Measurements from ENCODE around the gene CR2.

Gene CR2

GRCh38 chr1:207440626-207441025 is 13.5 kb upstream of the CR2 start:
- H3K36me3 ChIP-seq (ENCODE audit: control insufficient read depth in 4 of 4, insufficient read depth in 4 of 4, low read length in 3 of 4): no peaks in the 10 kb centered on the region
- WGBS (ENCODE audit: insufficient coverage): 90% methylated on average over 2 of the region's 2 CpGs
- peaks cover 0 to 1% (median 0%) of the 10 kb centered on the region in 5 experiments for H3K9me3 ChIP-seq (ENCODE audit: control extremely low read depth in 1 of 5, control insufficient read depth in 4 of 5, insufficient read depth in 2 of 5, low read depth in 1 of 5, low read length in 4 of 5)
- no peaks in the 10 kb centered on the region for H3K27me3 ChIP-seq (replicated peaks in 2 of 5; ENCODE audit: control insufficient read depth in 4 of 5, insufficient read depth in 5 of 5, low read length in 4 of 5)
- no peaks in the 10 kb centered on the region for H3K4me1 ChIP-seq (ENCODE audit: control extremely low read depth in 1 of 4, control insufficient read depth in 4 of 4, insufficient read depth in 4 of 4, low read length in 3 of 4)
- DNase-seq: peak in 2 of 3 donors; percentile 24 to 48
- no peak overlapping the region for H3K4me3 ChIP-seq (ENCODE audit: control insufficient read depth in 1 of 7, extremely low read depth in 1 of 7, insufficient read depth in 4 of 7, low read depth in 2 of 7, low read length in 6 of 7)
- H3K27ac ChIP-seq (ENCODE audit: insufficient read depth in 1 of 2, low read depth in 1 of 2, low read length in 2 of 2, poor library complexity in 1 of 2, severe bottlenecking in 2 of 2): no peak overlapping the region
- POLR2A ChIA-PET: no interaction called here
- CTCF ChIA-PET: interaction anchor here (1.9 to 2.1 kb wide), 2 partner anchors 8 to 14 kb away, joined by 5 to 7 read pairs; partner anchors contain the start of gene CR2

- Histone ChIP-seq H3K27me3 (replicated peaks in 2 of 5; ENCODE audit: control insufficient read depth in 4 of 5, insufficient read depth in 5 of 5, low read length in 4 of 5) (no peaks in the 10 kb centered on the region), H3K9me3 (ENCODE audit: control extremely low read depth in 1 of 5, control insufficient read depth in 4 of 5, insufficient read depth in 2 of 5, low read depth in 1 of 5, low read length in 4 of 5) (no peaks in the 10 kb centered on the region), H3K27ac (ENCODE audit: insufficient read depth in 1 of 2, low read depth in 1 of 2, low read length in 2 of 2, poor library complexity in 1 of 2, severe bottlenecking in 2 of 2) (no peak overlapping the region), H3K4me1 (ENCODE audit: control extremely low read depth in 1 of 4, control insufficient read depth in 4 of 4, insufficient read depth in 4 of 4, low read length in 3 of 4) (no peaks in the 10 kb centered on the region), H3K4me3 (ENCODE audit: control insufficient read depth in 1 of 7, extremely low read depth in 1 of 7, insufficient read depth in 4 of 7, low read depth in 2 of 7, low read length in 6 of 7) (no peak overlapping the region), H3K36me3 (ENCODE audit: control insufficient read depth in 4 of 4, insufficient read depth in 4 of 4, low read length in 3 of 4) (no peaks in the 10 kb centered on the region)
- ChIA-PET POLR2A (no interaction called here), CTCF (interaction anchor here (1.6 kb wide), 1 partner anchor 37 kb away, joined by 3 read pairs; no protein-coding TSS in a partner anchor)
- DNase-seq: no peak
- no CpG with 5 or more reads among the region's 5 CpGs for WGBS (ENCODE audit: insufficient coverage)
These were observed 9.5 kb upstream of the CR2 start for GRCh38 chr1:207444514-207445217.

- no CpG with 5 or more reads among the region's 1 CpG for WGBS (ENCODE audit: insufficient coverage)
- no peak for DNase-seq
- POLR2A ChIA-PET: interaction anchor here (0.7 kb wide), 1 partner anchor 406 kb away, joined by 3 read pairs; no protein-coding TSS in a partner anchor
These were observed 450 bp upstream of the CR2 start for GRCh38 chr1:207453710-207454045.

GRCh38 chr1:207455183-207455754 is 1.1 kb downstream of the CR2 start:
- Histone ChIP-seq H3K4me1 (ENCODE audit: control extremely low read depth in 1 of 4, control insufficient read depth in 4 of 4, insufficient read depth in 4 of 4, low read length in 3 of 4) (peaks cover 3 to 14% (median 12%) of the 10 kb centered on the region in 4 experiments), H3K4me3 (ENCODE audit: control insufficient read depth in 1 of 7, extremely low read depth in 1 of 7, insufficient read depth in 4 of 7, low read depth in 2 of 7, low read length in 6 of 7) (peak overlapping the region in 3 of 7 experiments; percentile 65 to 74 (median 65)), H3K27ac (ENCODE audit: insufficient read depth in 1 of 2, low read depth in 1 of 2, low read length in 2 of 2, poor library complexity in 1 of 2, severe bottlenecking in 2 of 2) (no peak overlapping the region), H3K36me3 (ENCODE audit: control insufficient read depth in 4 of 4, insufficient read depth in 4 of 4, low read length in 3 of 4) (no peaks in the 10 kb centered on the region), H3K27me3 (replicated peaks in 2 of 5; ENCODE audit: control insufficient read depth in 4 of 5, insufficient read depth in 5 of 5, low read length in 4 of 5) (peaks cover 0 to 39% (median 13%) of the 10 kb centered on the region in 5 experiments), H3K9me3 (ENCODE audit: control extremely low read depth in 1 of 5, control insufficient read depth in 4 of 5, insufficient read depth in 2 of 5, low read depth in 1 of 5, low read length in 4 of 5) (no peaks in the 10 kb centered on the region)
- DNase-seq: peak in 1 of 3 donors; percentile 11
- ChIA-PET POLR2A (no interaction called here), CTCF (interaction anchor here (0.7 to 1.9 kb wide), 2 partner anchors 15 to 46 kb away, joined by 3 to 7 read pairs; no protein-coding TSS in a partner anchor)
- 74% methylated on average over 5 of the region's 6 CpGs for WGBS (ENCODE audit: insufficient coverage)

More at GRCh38 chr1:207453710-207454045, 450 bp upstream of the CR2 start:
- Histone ChIP-seq H3K4me3 (ENCODE audit: control insufficient read depth in 1 of 7, extremely low read depth in 1 of 7, insufficient read depth in 4 of 7, low read depth in 2 of 7, low read length in 6 of 7) (peak overlapping the region in 4 of 7 experiments; percentile 56 to 74 (median 65)), H3K27ac (ENCODE audit: insufficient read depth in 1 of 2, low read depth in 1 of 2, low read length in 2 of 2, poor library complexity in 1 of 2, severe bottlenecking in 2 of 2) (no peak overlapping the region), H3K4me1 (ENCODE audit: control extremely low read depth in 1 of 4, control insufficient read depth in 4 of 4, insufficient read depth in 4 of 4, low read length in 3 of 4) (peaks cover 3 to 14% (median 12%) of the 10 kb centered on the region in 4 experiments), H3K27me3 (replicated peaks in 2 of 5; ENCODE audit: control insufficient read depth in 4 of 5, insufficient read depth in 5 of 5, low read length in 4 of 5) (peaks cover 0 to 39% (median 13%) of the 10 kb centered on the region in 5 experiments), H3K36me3 (ENCODE audit: control insufficient read depth in 4 of 4, insufficient read depth in 4 of 4, low read length in 3 of 4) (no peaks in the 10 kb centered on the region), H3K9me3 (ENCODE audit: control extremely low read depth in 1 of 5, control insufficient read depth in 4 of 5, insufficient read depth in 2 of 5, low read depth in 1 of 5, low read length in 4 of 5) (no peaks in the 10 kb centered on the region)
- CTCF ChIA-PET: interaction anchor here (0.8 to 1.3 kb wide), 3 partner anchors 10 to 46 kb away, joined by 3 to 5 read pairs (median 3); no protein-coding TSS in a partner anchor

GRCh38 chr1:207458414-207458813 is 4.3 kb downstream of the CR2 start:
- no peak for DNase-seq
- ChIA-PET POLR2A (no interaction called here), CTCF (no interaction called here)
- Histone ChIP-seq H3K9me3 (ENCODE audit: control extremely low read depth in 1 of 5, control insufficient read depth in 4 of 5, insufficient read depth in 2 of 5, low read depth in 1 of 5, low read length in 4 of 5) (no peaks in the 10 kb centered on the region), H3K27ac (ENCODE audit: insufficient read depth in 1 of 2, low read depth in 1 of 2, low read length in 2 of 2, poor library complexity in 1 of 2, severe bottlenecking in 2 of 2) (no peak overlapping the region), H3K4me3 (ENCODE audit: control insufficient read depth in 1 of 7, extremely low read depth in 1 of 7, insufficient read depth in 4 of 7, low read depth in 2 of 7, low read length in 6 of 7) (no peak overlapping the region), H3K27me3 (replicated peaks in 2 of 5; ENCODE audit: control insufficient read depth in 4 of 5, insufficient read depth in 5 of 5, low read length in 4 of 5) (peaks cover 0 to 33% (median 10%) of the 10 kb centered on the region in 5 experiments), H3K4me1 (ENCODE audit: control extremely low read depth in 1 of 4, control insufficient read depth in 4 of 4, insufficient read depth in 4 of 4, low read length in 3 of 4) (peaks cover 3 to 14% (median 12%) of the 10 kb centered on the region in 4 experiments), H3K36me3 (ENCODE audit: control insufficient read depth in 4 of 4, insufficient read depth in 4 of 4, low read length in 3 of 4) (no peaks in the 10 kb centered on the region)
- WGBS (ENCODE audit: insufficient coverage): 100% methylated on average over 1 of the region's 1 CpG

- ChIA-PET POLR2A (no interaction called here), CTCF (no interaction called here)
- peaks cover 3 to 13% (median 11%) of the 10 kb centered on the region in 4 experiments for H3K4me1 ChIP-seq (ENCODE audit: control extremely low read depth in 1 of 4, control insufficient read depth in 4 of 4, insufficient read depth in 4 of 4, low read length in 3 of 4)
- 100% methylated on average over 2 of the region's 2 CpGs for WGBS (ENCODE audit: insufficient coverage)
- no peak overlapping the region for H3K4me3 ChIP-seq (ENCODE audit: control insufficient read depth in 1 of 7, extremely low read depth in 1 of 7, insufficient read depth in 4 of 7, low read depth in 2 of 7, low read length in 6 of 7)
- no peaks in the 10 kb centered on the region for H3K36me3 ChIP-seq (ENCODE audit: control insufficient read depth in 4 of 4, insufficient read depth in 4 of 4, low read length in 3 of 4)
- H3K9me3 ChIP-seq (ENCODE audit: control extremely low read depth in 1 of 5, control insufficient read depth in 4 of 5, insufficient read depth in 2 of 5, low read depth in 1 of 5, low read length in 4 of 5): no peaks in the 10 kb centered on the region
- H3K27me3 ChIP-seq (replicated peaks in 2 of 5; ENCODE audit: control insufficient read depth in 4 of 5, insufficient read depth in 5 of 5, low read length in 4 of 5): peaks cover 0 to 29% (median 10%) of the 10 kb centered on the region in 5 experiments
- H3K27ac ChIP-seq (ENCODE audit: insufficient read depth in 1 of 2, low read depth in 1 of 2, low read length in 2 of 2, poor library complexity in 1 of 2, severe bottlenecking in 2 of 2): no peak overlapping the region
- peak in 1 of 3 donors; percentile 6 for DNase-seq
These were observed 4.9 kb downstream of the CR2 start for GRCh38 chr1:207459008-207459407.

GRCh38 chr1:207461649-207462048 is 7.5 kb downstream of the CR2 start:
- Histone ChIP-seq H3K36me3 (ENCODE audit: control insufficient read depth in 4 of 4, insufficient read depth in 4 of 4, low read length in 3 of 4) (no peaks in the 10 kb centered on the region), H3K27ac (ENCODE audit: insufficient read depth in 1 of 2, low read depth in 1 of 2, low read length in 2 of 2, poor library complexity in 1 of 2, severe bottlenecking in 2 of 2) (no peak overlapping the region), H3K9me3 (ENCODE audit: control extremely low read depth in 1 of 5, control insufficient read depth in 4 of 5, insufficient read depth in 2 of 5, low read depth in 1 of 5, low read length in 4 of 5) (no peaks in the 10 kb centered on the region), H3K27me3 (replicated peaks in 2 of 5; ENCODE audit: control insufficient read depth in 4 of 5, insufficient read depth in 5 of 5, low read length in 4 of 5) (peaks cover 0 to 5% (median 0%) of the 10 kb centered on the region in 5 experiments), H3K4me1 (ENCODE audit: control extremely low read depth in 1 of 4, control insufficient read depth in 4 of 4, insufficient read depth in 4 of 4, low read length in 3 of 4) (no peaks in the 10 kb centered on the region), H3K4me3 (ENCODE audit: control insufficient read depth in 1 of 7, extremely low read depth in 1 of 7, insufficient read depth in 4 of 7, low read depth in 2 of 7, low read length in 6 of 7) (no peak overlapping the region)
- POLR2A ChIA-PET: no interaction called here
- CTCF ChIA-PET: no interaction called here
- no peak for DNase-seq
- WGBS (ENCODE audit: insufficient coverage): no CpG with 5 or more reads among the region's 1 CpG

Data from common myeloid progenitor, CD34-positive (primary cell).